Liver (tissue), 9 donors: ENCODE measurements around the gene LDB2. TPM values are rescaled to one million over a fixed set of nuclear protein-coding genes. Genes with fewer than 3 reads are reported as not detected.

Source experiments
- DNase-seq: peaks from one replicate; pipeline ENCODE4 v3.0.0-alpha.2; 2017; ENCODE audit warnings: low spot score
- H3K27ac ChIP-seq, 2 donors: one replicate each; pipeline ENCODE4 v1.7.0; 2013; ENCODE audit warnings: inconsistent platforms in 2 of 2, low read length in 2 of 2, control low read depth in 1 of 2, low read depth in 1 of 2, mild to moderate bottlenecking in 1 of 2
- H3K27me3 ChIP-seq, 4 donors: one replicate each; pipeline versions ENCODE4 v1.6.1 to v1.7.0; 2013; ENCODE audit warnings: low read length in 3 of 4, inconsistent platforms in 1 of 4, mild to moderate bottlenecking in 1 of 4, moderate library complexity in 1 of 4; ENCODE audit not compliant: control insufficient read depth in 4 of 4, insufficient read depth in 4 of 4
- H3K36me3 ChIP-seq, 4 donors: one replicate each; pipeline versions ENCODE4 v1.6.1 to v1.7.0; 2013; ENCODE audit warnings: low read length in 3 of 4, mild to moderate bottlenecking in 3 of 4, low read depth in 1 of 4, moderate library complexity in 1 of 4; ENCODE audit not compliant: control insufficient read depth in 4 of 4, insufficient read depth in 3 of 4
- H3K4me1 ChIP-seq, 4 donors: one replicate each; pipeline versions ENCODE4 v1.6.1 to v1.7.0; 2013; ENCODE audit warnings: low read length in 3 of 4, mild to moderate bottlenecking in 3 of 4, moderate library complexity in 1 of 4; ENCODE audit not compliant: control insufficient read depth in 4 of 4, insufficient read depth in 4 of 4
- H3K4me3 ChIP-seq, 3 donors: one replicate each; pipeline versions ENCODE4 v1.6.1 to v1.7.0; 2013; ENCODE audit warnings: low read length in 3 of 3, control low read depth in 1 of 3, low read depth in 1 of 3, mild to moderate bottlenecking in 1 of 3
- H3K9ac ChIP-seq, 2 donors: one replicate each; pipeline ENCODE4 v1.7.0; 2013; ENCODE audit warnings: low read length in 2 of 2, mild to moderate bottlenecking in 2 of 2, moderate library complexity in 2 of 2, control low read depth in 1 of 2, low read depth in 1 of 2
- H3K9me3 ChIP-seq, 4 donors: one replicate each; pipeline versions ENCODE4 v1.6.1 to v1.7.0; 2013; ENCODE audit warnings: low read length in 3 of 4; ENCODE audit not compliant: control insufficient read depth in 4 of 4
- CTCF ChIP-seq: fragments of 150-350 bp; IDR thresholded peaks from 2 replicates; pipeline ENCODE4 v1.5.1; 2017; ENCODE audit warnings: improper control_type of control experiment, low read depth, low read length; ENCODE audit not compliant: missing input control
- EGR1 ChIP-seq, 2 donors: IDR thresholded peaks; 2 replicates each; pipeline ENCODE4 v1.6.1; 2016 to 2018; ENCODE audit warnings: antibody characterized with exemption in 2 of 2, low read depth in 2 of 2
- FOXA1 ChIP-seq: IDR thresholded peaks from 2 replicates; pipeline ENCODE4 v1.6.1; 2016; ENCODE audit warnings: antibody characterized with exemption
- FOXA2 ChIP-seq: IDR thresholded peaks from 2 replicates; pipeline ENCODE4 v1.6.1; 2016; ENCODE audit warnings: antibody characterized with exemption
- GABPA ChIP-seq, 2 donors: IDR thresholded peaks in 1 of 2; conservative IDR thresholded peaks in 1 of 2; 2 replicates each; pipeline ENCODE4 v1.6.1; 2016; ENCODE audit warnings: antibody characterized with exemption in 2 of 2, mild to moderate bottlenecking in 1 of 2, moderate library complexity in 1 of 2
- HNF4A ChIP-seq, 2 donors: conservative IDR thresholded peaks; 2 replicates each; pipeline ENCODE4 v1.6.1; 2016; ENCODE audit warnings: antibody characterized with exemption in 2 of 2, mild to moderate bottlenecking in 2 of 2
- HNF4G ChIP-seq: IDR thresholded peaks from 2 replicates; pipeline ENCODE4 v1.6.1; 2016; ENCODE audit warnings: antibody characterized with exemption
- JUND ChIP-seq, 2 donors: IDR thresholded peaks; 2 replicates each; pipeline ENCODE4 v1.6.1; 2016; ENCODE audit warnings: antibody characterized with exemption in 2 of 2
- NR2F2 ChIP-seq: IDR thresholded peaks from 2 replicates; pipeline ENCODE4 v1.6.1; 2016; ENCODE audit warnings: antibody characterized with exemption
- RAD21 ChIP-seq, 2 donors: IDR thresholded peaks; 2 replicates each; pipeline ENCODE4 v1.6.1; 2016; ENCODE audit warnings: antibody characterized with exemption in 2 of 2, mild to moderate bottlenecking in 2 of 2
- RXRA ChIP-seq, 2 donors: IDR thresholded peaks; 2 replicates each; pipeline ENCODE4 v1.6.1; 2017 to 2018; ENCODE audit warnings: antibody characterized with exemption in 2 of 2, mild to moderate bottlenecking in 1 of 2
- SP1 ChIP-seq: IDR thresholded peaks from 2 replicates; pipeline ENCODE4 v1.6.1; 2018; ENCODE audit warnings: antibody characterized with exemption, mild to moderate bottlenecking
- TAF1 ChIP-seq: conservative IDR thresholded peaks from 2 replicates; pipeline ENCODE4 v1.6.1; 2016; ENCODE audit warnings: antibody characterized with exemption, mild to moderate bottlenecking
- YY1 ChIP-seq: IDR thresholded peaks from 2 replicates; pipeline ENCODE4 v1.6.1; 2016; ENCODE audit warnings: antibody characterized with exemption, mild to moderate bottlenecking
- ZBTB33 ChIP-seq: IDR thresholded peaks from 2 replicates; pipeline ENCODE4 v1.6.1; 2016; ENCODE audit warnings: antibody characterized with exemption
- WGBS: extraction: QIAGEN DNeasy Blood & Tissue Kit; methylation state at CpG from one replicate; pipeline ENCODE4 v1.1.7; 2013; 5-methylcytosine and 5-hydroxymethylcytosine counted together
- polyA plus RNA-seq, 2 donors: library from polyadenylated mRNA; stranded (reverse) in 1 of 2; unstranded in 1 of 2; fragments of 200-250 nt in 1 of 2; fragments of >200 nt in 1 of 2; fragmentation: Nextera tagmentation in 1 of 2; extraction: Ambion mirVana in 1 of 2; gene quantifications; one replicate each; pipeline versions ENCODE4 v1.2.1 to v1.2.3, GENCODE V29; 2013 to 2015
- total RNA-seq, 2 donors: library from RNA; depleted of rRNA; stranded (reverse); fragments of >200 nt; gene quantifications; one replicate each; pipeline ENCODE4 v1.2.3, GENCODE V29; 2014
- TF ChIP-seq, protein P1 (sequence below): IDR thresholded peaks from 2 replicates; pipeline ENCODE4 v1.6.1; 2016; ENCODE audit warnings: antibody characterized with exemption, mild to moderate bottlenecking
- TF ChIP-seq, protein P2 (sequence below): IDR thresholded peaks from 2 replicates; pipeline ENCODE4 v1.6.1; 2016; ENCODE audit warnings: antibody characterized with exemption
- TF ChIP-seq, protein P3 (sequence below): IDR thresholded peaks from 2 replicates; pipeline ENCODE4 v1.6.1; 2016; ENCODE audit warnings: antibody characterized with exemption
- donor health status: healthy.
- donor health status: healthy.
- donor health status: healthy.
- donor health status: healthy.
- donor health status: healthy.

LDB2 gene
- total and polyA plus RNA-seq, 4 donors: 7.4 to 31.9 (median 16.8) TPM

GRCh38 chr4:16741287-16741686, 157.2 kb downstream of the LDB2 start:
- no peak for TF ChIP-seq SP1
- TF ChIP-seq, protein P1, sequence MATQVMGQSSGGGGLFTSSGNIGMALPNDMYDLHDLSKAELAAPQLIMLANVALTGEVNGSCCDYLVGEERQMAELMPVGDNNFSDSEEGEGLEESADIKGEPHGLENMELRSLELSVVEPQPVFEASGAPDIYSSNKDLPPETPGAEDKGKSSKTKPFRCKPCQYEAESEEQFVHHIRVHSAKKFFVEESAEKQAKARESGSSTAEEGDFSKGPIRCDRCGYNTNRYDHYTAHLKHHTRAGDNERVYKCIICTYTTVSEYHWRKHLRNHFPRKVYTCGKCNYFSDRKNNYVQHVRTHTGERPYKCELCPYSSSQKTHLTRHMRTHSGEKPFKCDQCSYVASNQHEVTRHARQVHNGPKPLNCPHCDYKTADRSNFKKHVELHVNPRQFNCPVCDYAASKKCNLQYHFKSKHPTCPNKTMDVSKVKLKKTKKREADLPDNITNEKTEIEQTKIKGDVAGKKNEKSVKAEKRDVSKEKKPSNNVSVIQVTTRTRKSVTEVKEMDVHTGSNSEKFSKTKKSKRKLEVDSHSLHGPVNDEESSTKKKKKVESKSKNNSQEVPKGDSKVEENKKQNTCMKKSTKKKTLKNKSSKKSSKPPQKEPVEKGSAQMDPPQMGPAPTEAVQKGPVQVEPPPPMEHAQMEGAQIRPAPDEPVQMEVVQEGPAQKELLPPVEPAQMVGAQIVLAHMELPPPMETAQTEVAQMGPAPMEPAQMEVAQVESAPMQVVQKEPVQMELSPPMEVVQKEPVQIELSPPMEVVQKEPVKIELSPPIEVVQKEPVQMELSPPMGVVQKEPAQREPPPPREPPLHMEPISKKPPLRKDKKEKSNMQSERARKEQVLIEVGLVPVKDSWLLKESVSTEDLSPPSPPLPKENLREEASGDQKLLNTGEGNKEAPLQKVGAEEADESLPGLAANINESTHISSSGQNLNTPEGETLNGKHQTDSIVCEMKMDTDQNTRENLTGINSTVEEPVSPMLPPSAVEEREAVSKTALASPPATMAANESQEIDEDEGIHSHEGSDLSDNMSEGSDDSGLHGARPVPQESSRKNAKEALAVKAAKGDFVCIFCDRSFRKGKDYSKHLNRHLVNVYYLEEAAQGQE: no peak
- no peak for TF ChIP-seq HNF4G
- TF ChIP-seq CTCF: no peak
- TF ChIP-seq TAF1: no peak
- no peak for TF ChIP-seq HNF4A (conservative IDR thresholded peaks at IDR 0.05)
- TF ChIP-seq NR2F2: no peak
- TF ChIP-seq, protein P2, sequence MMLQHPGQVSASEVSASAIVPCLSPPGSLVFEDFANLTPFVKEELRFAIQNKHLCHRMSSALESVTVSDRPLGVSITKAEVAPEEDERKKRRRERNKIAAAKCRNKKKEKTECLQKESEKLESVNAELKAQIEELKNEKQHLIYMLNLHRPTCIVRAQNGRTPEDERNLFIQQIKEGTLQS: no peak
- no peak for TF ChIP-seq FOXA2
- no peak for TF ChIP-seq EGR1 (IDR thresholded peaks at IDR 0.05; ENCODE audit: low read depth in 2 of 2)
- TF ChIP-seq FOXA1: no peak
- no peak for TF ChIP-seq GABPA (IDR thresholded peaks at IDR 0.05 in 1 of 2, conservative IDR thresholded peaks at IDR 0.05 in 1 of 2)
- TF ChIP-seq RAD21 (IDR thresholded peaks at IDR 0.05): no peak
- TF ChIP-seq ZBTB33: no peak
- TF ChIP-seq JUND (IDR thresholded peaks at IDR 0.05): no peak
- TF ChIP-seq, protein P3, sequence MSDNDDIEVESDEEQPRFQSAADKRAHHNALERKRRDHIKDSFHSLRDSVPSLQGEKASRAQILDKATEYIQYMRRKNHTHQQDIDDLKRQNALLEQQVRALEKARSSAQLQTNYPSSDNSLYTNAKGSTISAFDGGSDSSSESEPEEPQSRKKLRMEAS: no peak
- TF ChIP-seq YY1: no peak
- no peak for TF ChIP-seq RXRA (IDR thresholded peaks at IDR 0.05)
- no peaks in the 10 kb centered on the region for H3K27me3 ChIP-seq
- H3K4me1 ChIP-seq: peaks cover 0 to 7% (median 0%) of the 10 kb centered on the region in 4 donors
- H3K9ac ChIP-seq: no peak overlapping the region
- no peak overlapping the region for H3K27ac ChIP-seq
- no peaks in the 10 kb centered on the region for H3K36me3 ChIP-seq
- no peak overlapping the region for H3K4me3 ChIP-seq
- DNase-seq: no peak
- 92% methylated on average over 3 of the region's 3 CpGs for WGBS
- H3K9me3 ChIP-seq: no peaks in the 10 kb centered on the region
